Motor neuron (in vitro differentiated cells): Measurements from ENCODE around the gene WWOX. TPM values are rescaled to one million over a fixed set of nuclear protein-coding genes. Genes with fewer than 3 reads are reported as not detected.
A peak's percentile ranks its signal among the peaks of the same experiment; 100 is the strongest.

Experiments
- ATAC-seq, 8 experiments: fragments of 200-7000 bp; cut with Tn5 transposase; replicated peaks in 6 of 8; 2 replicates each; pipeline ENCODE4 v1.8.0; 2021; ENCODE audit warnings: mild to moderate bottlenecking in 8 of 8, moderate library complexity in 8 of 8
- H3K27ac ChIP-seq, 2 donors: fragments of 250-450 bp; sonication (Bioruptor Pico); 2 replicates each; pipeline ENCODE4 v1.9.0; 2021; ENCODE audit warnings: antibody characterized with exemption in 2 of 2, mild to moderate bottlenecking in 2 of 2, moderate library complexity in 1 of 2
- H3K4me1 ChIP-seq, 2 donors: fragments of 250-450 bp; sonication (Bioruptor Pico); replicated peaks in 1 of 2; 2 replicates each; pipeline ENCODE4 v1.6.1; 2021; ENCODE audit warnings: antibody characterized with exemption in 2 of 2, mild to moderate bottlenecking in 2 of 2, moderate library complexity in 1 of 2
- H3K4me3 ChIP-seq, 5 donors: fragments of 250-450 bp; sonication (Bioruptor Pico); 2 replicates each; pipeline ENCODE4 v1.9.0; 2021; ENCODE audit warnings: antibody characterized with exemption in 5 of 5, mild to moderate bottlenecking in 5 of 5, moderate library complexity in 4 of 5
- WGBS, 10 experiments: fragments of 450-650 bp; shearing (Covaris generic); methylation state at CpG; one replicate each; pipeline ENCODE4 v1.0.0; 2022; 5-methylcytosine and 5-hydroxymethylcytosine counted together
- in situ Hi-C, 9 experiments: fragments of 400-800 bp; cut with MboI; loops; one replicate each; pipeline ENCODE4 v1.15.0; 2021; ENCODE audit warnings: low sequenced_read_pairs in 9 of 9, low pct_unique_long_range_greater_than_20kb in 2 of 9; ENCODE audit not compliant: unreplicated experiment in 9 of 9
- total RNA-seq, 8 experiments: library from RNA; unstranded; fragments of 300-600 nt; gene quantifications; 2 replicates each; pipeline versions ENCODE4 v1.2.3 to v1.2.4, GENCODE V29; 2022

Gene WWOX
- total RNA-seq, 8 experiments from 2014 or later: 10.3 to 27.8 (median 12.3) TPM

GRCh38 chr16:79165079-79165478 is 1065.6 kb downstream of the WWOX start:
- Histone ChIP-seq H3K27ac (peak overlapping the region in 1 of 2 donors; percentile 28), H3K4me3 (no peak overlapping the region), H3K4me1 (peaks cover 35 to 41% of the 10 kb centered on the region in 2 donors)
- 47 to 100% (median 65%) methylated on average over 2 to 9 of the region's 9 CpGs for WGBS, 10 experiments
- ATAC-seq: peak in 5 of 8 experiments; percentile 34 to 57 (median 43)
- in situ Hi-C loops: no loop called here

DNA sequence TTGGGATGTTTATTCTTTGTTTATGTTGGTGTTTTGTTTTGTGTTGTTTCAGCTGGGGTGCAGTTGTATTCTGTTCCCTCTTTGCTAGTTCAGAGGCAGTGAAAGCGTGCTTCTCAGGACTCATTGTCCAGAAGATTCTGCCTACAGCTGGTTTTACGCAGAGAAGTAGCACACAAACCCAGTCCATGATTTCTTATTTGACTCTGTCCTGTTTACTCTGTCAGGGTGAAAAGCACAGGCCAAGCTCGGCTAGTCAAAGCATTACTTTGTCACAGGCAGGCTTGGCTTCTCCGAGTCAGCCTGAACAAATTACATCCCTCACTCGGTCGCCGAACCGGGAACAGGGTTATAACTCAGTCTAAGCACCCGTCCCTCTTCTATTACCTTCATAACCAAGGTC is 1066.1 kb downstream of the WWOX start:
- in situ Hi-C loops: no loop called here
- no peak overlapping the region for H3K4me3 ChIP-seq
- H3K27ac ChIP-seq: peak overlapping the region in 1 of 2 donors; percentile 28
- H3K4me1 ChIP-seq: peaks cover 30 to 41% of the 10 kb centered on the region in 2 donors
- 0 to 86% (median 30%) methylated on average over 1 to 9 of the region's 9 CpGs; no CpG with 5 or more reads in 1 of the 10 experiments for WGBS, 10 experiments
- ATAC-seq: peak in 5 of 8 experiments; percentile 76 to 89 (median 87)

- 44 to 100% (median 100%) methylated on average over 1 to 2 of the region's 2 CpGs; no CpG with 5 or more reads in 2 of the 10 experiments for WGBS, 10 experiments
- ATAC-seq: no peak
- in situ Hi-C loops: no loop called here
- Histone ChIP-seq H3K27ac (no peak overlapping the region), H3K4me1 (peaks cover 34 to 49% of the 10 kb centered on the region in 2 donors), H3K4me3 (no peak overlapping the region)
Measured at GRCh38 chr16:79167893-79168292, 1068.4 kb downstream of the WWOX start.

DNA sequence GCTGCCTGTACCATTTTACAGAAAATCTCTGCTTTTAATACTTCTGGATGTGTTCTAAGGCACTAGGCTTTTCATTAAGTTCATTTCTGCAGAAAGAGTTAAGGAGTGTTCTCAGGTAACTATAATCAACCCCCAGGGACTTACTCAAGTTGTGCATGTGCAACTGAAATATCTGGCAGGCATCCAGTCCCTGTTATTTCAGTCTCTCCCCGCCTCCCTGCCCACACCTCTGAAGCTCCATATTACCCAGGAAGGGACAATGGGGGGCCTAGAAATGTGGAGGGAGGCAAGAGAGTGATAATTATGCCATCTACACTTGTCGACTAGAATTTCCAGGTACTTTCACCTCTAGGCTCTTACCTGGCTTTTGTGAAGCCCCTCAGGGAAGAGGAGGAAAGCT is 1068.9 kb downstream of the WWOX start:
- ATAC-seq: no peak
- no peak overlapping the region for H3K27ac ChIP-seq
- H3K4me3 ChIP-seq: no peak overlapping the region
- in situ Hi-C loops: no loop called here
- WGBS, 10 experiments: 60 to 100% (median 88%) methylated on average over 1 to 2 of the region's 2 CpGs; no CpG with 5 or more reads in 6 of the 10 experiments
- H3K4me1 ChIP-seq: peaks cover 34 to 45% of the 10 kb centered on the region in 2 donors

- H3K4me3 ChIP-seq: no peak overlapping the region
- H3K4me1 ChIP-seq: peaks cover 28 to 39% of the 10 kb centered on the region in 2 donors
- H3K27ac ChIP-seq: no peak overlapping the region
- peak in 4 of 8 experiments; percentile 18 to 52 (median 34) for ATAC-seq
- in situ Hi-C loops: no loop called here
- 8 to 83% (median 60%) methylated on average over 1 to 2 of the region's 2 CpGs; no CpG with 5 or more reads in 5 of the 10 experiments for WGBS, 10 experiments
Measured at GRCh38 chr16:79169239-79169638, 1069.8 kb downstream of the WWOX start.

- in situ Hi-C loops: no loop called here
- Histone ChIP-seq H3K4me1 (peaks cover 13 to 26% of the 10 kb centered on the region in 2 donors), H3K4me3 (no peak overlapping the region), H3K27ac (no peak overlapping the region)
- 20 to 97% (median 80%) methylated on average over 3 to 7 of the region's 7 CpGs for WGBS, 10 experiments
- ATAC-seq: peak in 3 of 8 experiments; percentile 28 to 89 (median 85)
Measured at GRCh38 chr16:79170555-79171246, 1071.2 kb downstream of the WWOX start.

DNA sequence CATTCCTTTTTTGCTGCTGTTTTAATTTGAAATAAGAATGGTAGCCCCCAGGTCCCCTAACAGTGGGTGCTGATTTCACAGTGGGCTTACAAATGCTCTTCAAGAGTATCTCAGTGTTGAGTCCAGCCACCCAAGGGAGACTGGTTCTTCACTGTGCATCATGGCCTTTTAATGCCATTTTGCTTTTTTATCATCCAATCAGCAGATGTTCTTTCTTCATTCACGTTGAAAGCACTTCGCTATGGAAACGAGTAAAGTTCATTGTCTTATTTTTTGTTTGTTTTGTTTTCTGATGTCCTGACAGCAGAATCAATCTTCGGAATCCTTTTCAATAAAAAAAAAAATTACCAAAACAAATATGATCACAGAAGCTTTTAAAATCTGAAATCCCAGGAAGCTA is 1072.0 kb downstream of the WWOX start:
- 6 to 92% (median 79%) methylated on average over 4 of the region's 4 CpGs; no CpG with 5 or more reads in 1 of the 10 experiments for WGBS, 10 experiments
- H3K4me1 ChIP-seq: peaks cover 5 to 18% of the 10 kb centered on the region in 2 donors
- in situ Hi-C loops: no loop called here
- no peak overlapping the region for H3K4me3 ChIP-seq
- no peak overlapping the region for H3K27ac ChIP-seq
- peak in 1 of 8 experiments; percentile 29 for ATAC-seq

DNA sequence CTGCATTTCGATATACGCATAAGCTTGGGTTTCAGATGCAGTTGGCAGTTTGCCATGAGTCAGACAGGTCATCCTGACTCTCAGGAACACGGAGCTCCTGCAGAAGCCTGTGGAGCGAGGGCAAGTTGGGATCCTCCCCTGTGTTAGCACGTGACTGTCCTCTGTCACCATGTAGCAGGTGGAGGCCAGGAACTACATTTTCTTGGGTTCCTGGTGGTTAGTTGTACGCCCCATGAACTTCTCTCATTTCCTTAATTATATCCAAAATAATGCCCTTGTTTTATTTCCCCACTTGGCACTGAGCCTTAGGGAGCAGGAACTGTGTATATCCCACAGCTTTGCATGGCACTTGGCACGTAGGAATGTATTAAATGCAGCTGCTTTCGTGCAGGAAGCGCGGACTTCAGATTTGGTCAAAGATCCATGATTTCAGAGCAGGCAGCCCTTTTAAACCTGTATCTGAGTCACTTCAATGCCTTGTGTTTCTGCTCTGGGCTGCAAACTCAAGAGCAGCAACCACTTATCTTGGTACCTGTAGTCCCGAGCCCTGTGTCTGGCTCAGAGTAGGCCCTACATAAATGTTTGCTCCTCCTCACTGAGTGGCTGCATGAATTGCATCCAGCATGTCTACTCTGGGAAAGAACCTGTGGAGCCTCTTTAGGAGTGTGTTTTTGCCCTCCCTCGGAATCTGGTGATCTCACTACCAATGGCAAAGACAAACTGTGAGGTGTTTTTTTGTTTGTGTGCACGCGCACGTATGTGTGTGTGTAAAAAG is 1072.7 kb downstream of the WWOX start:
- in situ Hi-C loops: no loop called here
- ATAC-seq: peak in 5 of 8 experiments; percentile 43 to 74 (median 46)
- Histone ChIP-seq H3K27ac (no peak overlapping the region), H3K4me1 (peaks cover 7 to 17% of the 10 kb centered on the region in 2 donors), H3K4me3 (no peak overlapping the region)
- WGBS, 10 experiments: 20 to 80% (median 74%) methylated on average over 1 to 10 of the region's 15 CpGs; no CpG with 5 or more reads in 1 of the 10 experiments

DNA sequence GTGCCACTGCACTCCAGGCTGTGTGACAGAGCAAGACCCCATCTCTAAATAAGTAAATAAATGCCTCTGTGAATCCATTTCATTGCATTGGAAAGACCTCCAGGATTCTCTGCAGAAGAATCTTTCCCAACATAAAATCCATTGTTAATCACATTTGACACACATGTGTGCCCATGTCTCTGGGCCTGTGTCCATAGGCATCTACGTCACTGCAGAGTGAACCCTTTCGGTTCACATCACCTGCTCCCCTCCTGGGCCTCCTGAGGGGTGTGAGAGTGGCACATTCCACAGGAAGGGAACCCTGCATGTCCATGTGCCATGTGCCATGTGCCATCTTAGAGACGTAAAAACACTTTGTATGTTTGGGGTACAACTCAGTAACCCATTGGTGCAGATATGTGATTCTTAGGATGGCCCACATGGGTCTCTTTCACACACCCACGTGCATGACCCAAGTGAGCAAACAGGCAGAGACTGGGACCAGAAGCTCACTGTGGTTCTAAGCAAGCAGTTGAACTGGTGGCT is 1073.6 kb downstream of the WWOX start:
- ATAC-seq: no peak
- in situ Hi-C loops: no loop called here

GRCh38 chr16:79173919-79174318 is 1074.5 kb downstream of the WWOX start:
- in situ Hi-C loops: no loop called here
- no peak overlapping the region for H3K27ac ChIP-seq
- no peak for ATAC-seq
- H3K4me3 ChIP-seq: no peak overlapping the region
- H3K4me1 ChIP-seq: peaks cover 9 to 17% of the 10 kb centered on the region in 2 donors
- WGBS, 10 experiments: 70 to 100% (median 90%) methylated on average over 1 to 4 of the region's 4 CpGs; no CpG with 5 or more reads in 4 of the 10 experiments

More for the DNA sequence above, 1073.6 kb downstream of the WWOX start:
- WGBS, 10 experiments: 0 to 100% (median 73%) methylated on average over 1 to 4 of the region's 4 CpGs; no CpG with 5 or more reads in 5 of the 10 experiments
- Histone ChIP-seq H3K27ac (no peak overlapping the region), H3K4me3 (no peak overlapping the region), H3K4me1 (peaks cover 9 to 17% of the 10 kb centered on the region in 2 donors)

DNA sequence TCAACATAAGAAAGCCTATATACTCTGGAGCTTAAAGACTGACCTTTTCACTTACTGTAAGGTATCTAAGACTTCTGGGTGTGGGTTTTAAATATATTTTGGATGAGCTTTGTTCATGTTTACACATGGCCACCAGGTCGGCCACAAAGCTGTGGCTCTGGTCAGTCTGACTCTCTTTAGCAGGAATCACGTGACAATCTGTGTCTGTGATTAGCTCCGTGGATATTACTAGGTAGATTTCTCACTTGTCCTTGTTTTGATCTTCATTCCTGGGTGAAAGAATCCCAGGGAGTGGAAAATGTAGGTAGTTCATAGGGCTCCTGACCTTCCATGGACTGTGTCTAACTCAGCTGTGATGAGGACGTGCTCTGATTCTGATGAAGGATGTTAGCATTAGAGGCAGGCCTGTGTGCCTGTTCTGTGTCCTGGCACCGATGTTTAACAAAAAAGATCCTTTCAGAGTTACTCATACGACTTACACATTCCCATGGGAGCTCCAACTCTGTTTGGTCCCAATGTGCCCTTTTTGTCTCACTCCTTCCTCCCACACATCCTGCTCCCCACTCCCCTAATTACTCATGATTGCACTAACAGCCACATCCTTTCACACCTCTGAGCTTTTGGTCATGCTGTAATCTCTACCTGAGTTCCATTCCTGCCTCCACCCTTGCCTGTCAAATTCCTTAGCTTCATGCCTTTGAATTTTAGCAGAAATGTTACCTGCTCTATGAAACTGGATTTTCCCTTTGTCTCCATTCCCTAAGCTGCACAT is 1076.0 kb downstream of the WWOX start:
- in situ Hi-C loops: no loop called here
- H3K4me3 ChIP-seq: no peak overlapping the region
- WGBS, 10 experiments: 17 to 90% (median 80%) methylated on average over 1 to 5 of the region's 6 CpGs; no CpG with 5 or more reads in 3 of the 10 experiments
- H3K27ac ChIP-seq: no peak overlapping the region
- no peak for ATAC-seq
- peaks cover 9 to 12% of the 10 kb centered on the region in 2 donors for H3K4me1 ChIP-seq

- 10 to 92% (median 75%) methylated on average over 5 to 10 of the region's 14 CpGs; no CpG with 5 or more reads in 1 of the 10 experiments for WGBS, 10 experiments
- in situ Hi-C loops: no loop called here
- peaks cover 5% of the 10 kb centered on the region in 2 donors for H3K4me1 ChIP-seq
- H3K27ac ChIP-seq: no peak overlapping the region
- no peak for ATAC-seq
- H3K4me3 ChIP-seq: no peak overlapping the region
Measured at GRCh38 chr16:79177018-79177417, 1077.6 kb downstream of the WWOX start.
